Endothelial cell of umbilical vein (primary cell): Measurements from ENCODE around the gene VRK1. TPM values are rescaled to one million over a fixed set of nuclear protein-coding genes. Genes with fewer than 3 reads are reported as not detected.

ENCODE experiments used
- BruUV-seq: library from RNA; stranded (reverse); fragments of 400-500 nt; replicated peaks from 2 replicates; lab custom pipeline; 2021; lab: Mats Ljungman, UMichigan
- CTCF ChIA-PET: fragments of 300-600, 350-600 bp; sonication (Branson Sonifier 250); formaldehyde crosslinking; loops from one replicate; lab custom pipeline; 2021; ENCODE audit warnings: antibody characterized with exemption, inconsistent platforms; lab: Charles Lee
- POLR2A ChIA-PET: fragments of 300-600, 350-600 bp; sonication (Branson Sonifier 250); formaldehyde crosslinking; loops from one replicate; lab custom pipeline; 2021; ENCODE audit warnings: antibody characterized with exemption, inconsistent platforms; lab: Charles Lee
- DNase-seq: peaks from one replicate; pipeline ENCODE4 v3.0.0-alpha.2; 2011; ENCODE audit warnings: low read depth, low spot score
- FAIRE-seq: peaks from 2 replicates; lab custom pipeline; 2011; peaks lifted over from hg19 to GRCh38; lab: Jason Lieb, UNC
- H2AFZ ChIP-seq: 2 replicates; pipeline ENCODE4 v1.6.0; 2012; ENCODE audit warnings: low read depth, low read length, control low read depth, inconsistent platforms
- H3K27ac ChIP-seq: 2 replicates; pipeline ENCODE4 v1.5.1; 2011; ENCODE audit warnings: low read depth, mild to moderate bottlenecking, control low read depth, low read length, moderate library complexity; ENCODE audit not compliant: insufficient read depth
- H3K27me3 ChIP-seq, 2 experiments: 2 replicates each; pipeline versions ENCODE4 v1.6.0 to v1.6.1; 2011; ENCODE audit warnings: low read length in 2 of 2, mixed read lengths in 1 of 2; ENCODE audit not compliant: control insufficient read depth in 2 of 2, insufficient read depth in 2 of 2
- H3K36me3 ChIP-seq, 2 experiments: 2 replicates in 1 of 2; 3 replicates in 1 of 2; pipeline ENCODE4 v1.5.1; 2011; ENCODE audit warnings: low read length in 2 of 2, mild to moderate bottlenecking in 1 of 2, moderate library complexity in 1 of 2; ENCODE audit not compliant: control insufficient read depth in 2 of 2, insufficient read depth in 2 of 2; ENCODE audit errors: extremely low read depth in 1 of 2
- H3K4me1 ChIP-seq: 3 replicates; pipeline ENCODE4 v1.5.1; 2011; ENCODE audit warnings: mild to moderate bottlenecking, low read length; ENCODE audit not compliant: control insufficient read depth, insufficient read depth; ENCODE audit errors: extremely low read depth
- H3K4me2 ChIP-seq: 2 replicates; pipeline ENCODE4 v1.6.1; 2011; ENCODE audit warnings: low read length, control low read depth, mixed read lengths; ENCODE audit not compliant: insufficient read depth
- H3K4me3 ChIP-seq, 3 experiments: fragments of 200-600 bp in 1 of 3; sonication (generic), shearing (Covaris generic) in 1 of 3; replicated peaks in 1 of 3; 2 replicates each; pipeline ENCODE4 v1.5.1; 2011 to 2016; ENCODE audit warnings: control low read depth in 3 of 3, low read length in 3 of 3, mild to moderate bottlenecking in 2 of 3, inconsistent platforms in 1 of 3, low read depth in 1 of 3, moderate library complexity in 1 of 3; ENCODE audit not compliant: insufficient read depth in 1 of 3
- H3K79me2 ChIP-seq: 2 replicates; pipeline ENCODE4 v1.6.0; 2012; ENCODE audit warnings: low read length, inconsistent platforms; ENCODE audit not compliant: control insufficient read depth, insufficient read depth
- H3K9ac ChIP-seq: replicated peaks from 2 replicates; pipeline ENCODE3; 2011; ENCODE audit warnings: low read length, control low read depth; ENCODE audit not compliant: insufficient read depth; ENCODE audit errors: extremely low read depth
- H3K9me1 ChIP-seq: replicated peaks from 3 replicates; pipeline ENCODE4 v1.6.0; 2011; ENCODE audit warnings: mild to moderate bottlenecking, low read length; ENCODE audit not compliant: control insufficient read depth, insufficient read depth; ENCODE audit errors: extremely low read depth
- H3K9me3 ChIP-seq: replicated peaks from 2 replicates; pipeline ENCODE4 v1.5.1; 2012; ENCODE audit warnings: low read length, inconsistent platforms; ENCODE audit not compliant: control insufficient read depth, insufficient read depth
- H4K20me1 ChIP-seq: replicated peaks from 2 replicates; pipeline ENCODE3; 2011; ENCODE audit warnings: mild to moderate bottlenecking, low read length; ENCODE audit not compliant: control insufficient read depth, insufficient read depth; ENCODE audit errors: extremely low read depth
- CTCF ChIP-seq, 2 donors: IDR thresholded peaks; 1 replicate in 1 of 2; 2 replicates in 1 of 2; pipeline ENCODE4 v1.5.1; 2011; ENCODE audit warnings: low read length in 2 of 2, mild to moderate bottlenecking in 2 of 2, moderate library complexity in 2 of 2, control low read depth in 1 of 2, inconsistent platforms in 1 of 2, low read depth in 1 of 2; ENCODE audit not compliant: insufficient read depth in 1 of 2; ENCODE audit errors: extremely low read depth in 1 of 2
- EZH2 ChIP-seq: IDR thresholded peaks from 2 replicates; pipeline ENCODE4 v1.6.1; 2012; ENCODE audit warnings: borderline replicate concordance, low read depth, mild to moderate bottlenecking, moderate library complexity, low read length, inconsistent platforms; ENCODE audit not compliant: severe bottlenecking
- FOS ChIP-seq: IDR thresholded peaks from 2 replicates; pipeline ENCODE4 v1.6.1; 2011; ENCODE audit warnings: mild to moderate bottlenecking, low read length, moderate library complexity, borderline replicate concordance; ENCODE audit not compliant: insufficient read depth
- GATA2 ChIP-seq: IDR thresholded peaks from 2 replicates; pipeline ENCODE4 v1.7.0; 2011; ENCODE audit warnings: low read depth, mild to moderate bottlenecking, moderate library complexity, mixed read lengths, low read length; ENCODE audit not compliant: insufficient read length, insufficient read depth
- JUN ChIP-seq: IDR thresholded peaks from 2 replicates; pipeline ENCODE4 v1.6.1; 2011; ENCODE audit warnings: borderline replicate concordance, low read depth; ENCODE audit not compliant: insufficient read length, insufficient read depth
- MAX ChIP-seq: IDR thresholded peaks from 2 replicates; pipeline ENCODE4 v1.6.1; 2011; ENCODE audit not compliant: insufficient read depth, insufficient read length
- MYC ChIP-seq: IDR thresholded peaks from one replicate; pipeline ENCODE4 v1.6.1; 2011; ENCODE audit warnings: mild to moderate bottlenecking, low read depth, low read length
- POLR2A ChIP-seq: IDR thresholded peaks from 2 replicates; pipeline ENCODE4 v1.6.1; 2012; ENCODE audit warnings: low read depth, mild to moderate bottlenecking, control low read depth, low read length
- POLR2AphosphoS5 ChIP-seq: IDR thresholded peaks from 2 replicates; pipeline ENCODE4 v1.6.1; 2012; ENCODE audit warnings: low read depth, mild to moderate bottlenecking, control low read depth, low read length, moderate library complexity; ENCODE audit not compliant: insufficient read depth
- dilution Hi-C: fragments of 300-500 bp; cut with MboI; formaldehyde crosslinking; loops from one replicate; pipeline ENCODE4 v1.15.0; 2019; ENCODE audit warnings: low sequenced_read_pairs; ENCODE audit not compliant: extremely low pct_ligation_motif_present
- intact Hi-C: fragments of 100-400 bp; cut with micrococcal nuclease; formaldehyde crosslinking; loops from one replicate; pipeline ENCODE4 v1.10.0; 2022
- polyA plus RNA-seq, 4 experiments: library from polyadenylated mRNA; depleted of rRNA in 3 of 4; stranded (reverse) in 3 of 4; unstranded in 1 of 4; fragments of >200 nt; gene quantifications; 2 replicates each; pipeline versions ENCODE4 v1.2.1 to v1.2.3, GENCODE V29; 2011 to 2012; ENCODE audit warnings: missing spikeins in 1 of 4
- total RNA-seq: library from RNA; stranded (reverse); gene quantifications from 2 replicates; pipeline ENCODE4 v1.2.3, GENCODE V29; 2021

VRK1 gene
- total and polyA plus RNA-seq, 2 donors (not counting 3 experiments of a cell fraction or from before 2014, with no cell fraction given), result 7.1 to 31.7 TPM

GRCh38 chr14:96914571-96915128 is 117.5 kb downstream of the VRK1 start:
- Histone ChIP-seq H3K4me1 (no peaks in the 10 kb centered on the region), H3K9me1 (no peaks in the 10 kb centered on the region), H3K27me3 (no peaks in the 10 kb centered on the region), H3K27ac (no peak overlapping the region), H3K79me2 (no peaks in the 10 kb centered on the region), H3K36me3 (no peaks in the 10 kb centered on the region), H3K4me3 (no peak overlapping the region), H3K4me2 (no peak overlapping the region), H4K20me1 (no peaks in the 10 kb centered on the region), H3K9ac (no peak overlapping the region), H2AFZ (no peak overlapping the region), H3K9me3 (no peaks in the 10 kb centered on the region)
- dilution Hi-C loops, result no loop called here
- BruUV-seq, result no TSS peak
- intact Hi-C loops, result no loop called here
- FAIRE-seq, result no peak
- no peak for DNase-seq
- TF ChIP-seq POLR2AphosphoS5 (no peak), CTCF (IDR thresholded peaks at IDR 0.05; ENCODE audit: extremely low read depth in 1 of 2, insufficient read depth in 1 of 2, low read depth in 1 of 2, low read length in 2 of 2) (no peak), MYC (no peak), JUN (no peak), EZH2 (no peak), FOS (no peak), GATA2 (no peak), MAX (no peak), POLR2A (no peak)
- CTCF ChIA-PET, result no interaction called here
- POLR2A ChIA-PET, result no interaction called here
